Stimulated activated CD4-positive, alpha-beta T cell treated with anti-CD3 and anti-CD28 coated beads, Interleukin-4, amount 100 ng/mL, for 48 hours (primary cell): ENCODE results near the gene DMD.
"Not testable (repeated sequence)": the region's sequence is repeated elsewhere in the genome, so short reads cannot be mapped to it uniquely, and the experiment has no call there.

Experiments used
- DNase-seq, 2 donors: peaks; one replicate each; pipeline ENCODE4 v3.0.0-alpha.2; 2020; ENCODE audit warnings: low read depth in 2 of 2

DMD gene

GRCh38 chrX:32642283-32642682, 569.1 kb downstream of the DMD start:
- no peak for DNase-seq

GRCh38 chrX:32618154-32618553, 593.2 kb downstream of the DMD start:
- no peak for DNase-seq

- no peak for DNase-seq
These were observed 596.6 kb downstream of the DMD start for GRCh38 chrX:32614707-32615106.

GRCh38 chrX:32599156-32599555, 612.2 kb downstream of the DMD start:
- DNase-seq, result no peak

GRCh38 chrX:32598707-32599106, 612.6 kb downstream of the DMD start:
- no peak for DNase-seq

GRCh38 chrX:32597777-32598176, 613.6 kb downstream of the DMD start:
- no peak for DNase-seq

GRCh38 chrX:32592786-32593185, 618.6 kb downstream of the DMD start:
- no peak for DNase-seq

- no peak for DNase-seq
These were observed 619.8 kb downstream of the DMD start for GRCh38 chrX:32591589-32591988.

GRCh38 chrX:32582729-32583128, 628.6 kb downstream of the DMD start:
- no peak for DNase-seq

- no peak for DNase-seq
These were observed 634.5 kb downstream of the DMD start for GRCh38 chrX:32576885-32577284.

- DNase-seq, result no peak
These were observed 638.7 kb downstream of the DMD start for GRCh38 chrX:32572644-32573043.

- no peak for DNase-seq
These were observed 639.8 kb downstream of the DMD start for GRCh38 chrX:32571579-32571978.

GRCh38 chrX:32562261-32562660, 649.1 kb downstream of the DMD start:
- no peak for DNase-seq

GRCh38 chrX:32545101-32545500, 666.2 kb downstream of the DMD start:
- DNase-seq, result no peak

GRCh38 chrX:32538554-32538953, 672.8 kb downstream of the DMD start:
- DNase-seq, result no peak

- DNase-seq, result no peak
These were observed 677.5 kb downstream of the DMD start for GRCh38 chrX:32533848-32534247.

GRCh38 chrX:32532262-32532661, 679.1 kb downstream of the DMD start:
- no peak for DNase-seq

GRCh38 chrX:32530802-32531403, 680.4 kb downstream of the DMD start:
- no peak for DNase-seq

GRCh38 chrX:32528451-32528850, 682.9 kb downstream of the DMD start:
- not testable (repeated sequence) for DNase-seq

GRCh38 chrX:32525234-32525633, 686.1 kb downstream of the DMD start:
- DNase-seq, result no peak

GRCh38 chrX:32524385-32524784, 687.0 kb downstream of the DMD start:
- DNase-seq, result no peak

GRCh38 chrX:32520789-32521188, 690.6 kb downstream of the DMD start:
- DNase-seq, result no peak

- no peak for DNase-seq
These were observed 696.4 kb downstream of the DMD start for GRCh38 chrX:32514986-32515385.

GRCh38 chrX:32501606-32502005, 709.7 kb downstream of the DMD start:
- no peak for DNase-seq
